GM11168 (cell line): ENCODE results near the gene GRIN3A.
"Not testable (repeated sequence)": the region's sequence is repeated elsewhere in the genome, so short reads cannot be mapped to it uniquely, and the experiment has no call there.

Source experiments
- in situ Hi-C: fragments of 300-500 bp; cut with MboI; formaldehyde crosslinking; loops from one replicate; pipeline ENCODE4 v1.12.0; 2022; ENCODE audit warnings: low sequenced_read_pairs; ENCODE audit not compliant: unreplicated experiment

Gene GRIN3A

DNA sequence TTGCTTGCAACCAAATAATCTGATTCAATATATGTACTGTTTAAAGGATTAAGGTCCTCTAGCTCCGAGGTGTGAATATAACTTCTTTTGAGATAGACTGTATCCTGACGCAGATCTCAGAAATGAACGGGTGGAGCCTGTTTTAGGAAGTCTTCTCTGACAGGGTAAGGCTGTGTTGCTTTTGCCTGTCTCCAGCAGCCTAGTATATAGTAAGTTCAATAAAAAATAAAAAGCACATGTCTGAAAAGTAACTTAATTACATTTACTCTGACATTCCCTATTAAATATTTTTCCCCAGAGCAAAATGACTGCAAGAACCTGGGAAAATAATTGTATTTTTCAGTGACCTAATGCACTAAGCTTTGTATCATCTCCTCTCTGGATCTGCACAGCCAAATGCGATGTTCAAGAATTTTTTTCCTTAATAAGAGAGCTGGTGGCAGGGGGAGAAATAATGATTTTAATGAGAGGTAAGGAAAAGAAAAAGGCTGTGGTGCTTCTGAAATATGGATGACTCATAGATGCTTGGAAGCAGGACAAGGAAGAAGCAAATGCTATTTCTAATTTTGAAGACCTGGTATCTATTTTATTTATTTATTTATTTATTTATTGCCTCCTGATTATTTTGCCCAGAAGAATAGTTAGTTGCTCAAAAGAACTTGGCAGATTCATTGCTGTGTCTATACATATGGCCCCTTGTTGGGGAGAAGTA, 151.0 kb downstream of the GRIN3A start:
- in situ Hi-C loops, result no loop called here

DNA sequence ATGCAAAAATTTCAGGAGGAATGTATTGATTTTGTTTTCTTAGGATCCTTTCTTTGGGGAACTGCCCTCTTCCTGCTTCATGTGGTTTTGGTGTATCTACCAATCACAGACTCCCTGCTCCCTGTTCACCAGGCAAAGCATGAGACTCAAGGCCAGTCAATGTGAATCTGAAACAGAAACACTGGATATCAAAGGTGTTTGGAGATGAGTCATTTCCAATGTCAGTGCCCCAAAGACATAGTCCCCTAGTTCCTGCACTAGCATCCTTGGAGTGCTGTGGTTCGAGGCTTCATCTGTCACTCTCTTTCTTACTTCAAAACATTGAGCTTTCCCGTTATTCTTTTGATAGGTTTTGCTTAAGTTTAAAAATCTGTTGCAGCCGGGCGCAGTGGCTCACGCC, 151.8 kb downstream of the GRIN3A start:
- in situ Hi-C loops, result no loop called here

- in situ Hi-C loops, result no loop called here
Measured at GRCh38 chr9:101585740-101586139, 152.7 kb downstream of the GRIN3A start.

DNA sequence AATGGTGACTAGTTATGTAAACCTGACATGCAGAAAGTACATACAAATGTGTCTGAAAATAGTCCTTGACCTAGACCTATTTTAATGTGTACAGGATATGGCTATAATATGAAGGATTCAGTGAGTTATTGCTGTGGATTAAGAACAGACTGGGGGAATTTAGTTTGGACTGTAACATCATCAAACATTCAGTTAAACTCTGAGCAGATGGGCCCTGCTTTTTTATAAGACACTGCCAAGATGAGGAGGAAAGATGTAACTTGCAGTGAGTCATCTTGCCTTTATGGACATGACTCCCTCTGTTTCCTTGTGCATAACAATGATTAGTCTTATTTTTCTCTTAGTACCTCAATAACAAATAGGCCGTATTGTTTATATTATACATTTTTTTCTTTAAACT, 155.9 kb downstream of the GRIN3A start:
- in situ Hi-C loops, result no loop called here

DNA sequence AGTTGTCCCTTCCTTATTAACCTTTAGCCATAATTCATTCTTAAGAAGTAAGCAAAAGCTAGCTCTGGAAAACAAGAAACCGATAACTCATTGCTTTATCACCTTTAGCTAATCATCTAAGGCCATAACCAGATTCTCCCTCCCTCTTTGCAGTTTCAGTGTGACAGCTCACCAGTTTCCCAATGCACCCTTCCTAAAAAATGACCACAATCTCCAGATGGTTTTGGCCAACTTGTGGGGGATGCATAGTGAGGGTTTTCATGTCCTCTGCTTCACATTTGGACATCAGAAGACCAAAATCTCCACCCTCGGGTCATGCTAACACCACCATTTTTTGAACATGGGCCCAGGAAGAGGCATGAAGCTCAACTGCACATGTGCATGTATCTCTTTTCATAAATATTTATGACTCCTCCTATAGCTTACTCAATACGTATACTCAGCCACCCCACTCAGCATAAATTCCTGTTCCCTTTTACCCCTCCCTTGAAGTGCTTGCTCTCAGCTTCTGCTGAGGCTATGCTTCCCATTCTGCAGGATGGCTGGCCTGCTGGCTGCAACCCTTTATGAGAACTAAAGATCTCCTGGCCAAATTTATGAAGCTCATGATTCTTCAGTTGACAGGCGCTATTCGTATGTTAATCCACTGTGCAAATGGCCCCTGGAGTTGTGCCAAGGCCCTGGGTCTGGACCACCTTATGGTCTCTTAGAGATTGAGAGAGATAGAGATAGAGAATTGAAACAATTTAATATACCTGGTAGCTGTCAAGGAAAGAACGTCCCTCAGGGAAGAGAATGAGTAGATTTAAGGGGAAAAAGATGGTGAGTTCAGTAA, 158.5 kb downstream of the GRIN3A start:
- in situ Hi-C loops, result no loop called here

GRCh38 chr9:101578378-101578777, 160.1 kb downstream of the GRIN3A start:
- in situ Hi-C loops, result no loop called here

DNA sequence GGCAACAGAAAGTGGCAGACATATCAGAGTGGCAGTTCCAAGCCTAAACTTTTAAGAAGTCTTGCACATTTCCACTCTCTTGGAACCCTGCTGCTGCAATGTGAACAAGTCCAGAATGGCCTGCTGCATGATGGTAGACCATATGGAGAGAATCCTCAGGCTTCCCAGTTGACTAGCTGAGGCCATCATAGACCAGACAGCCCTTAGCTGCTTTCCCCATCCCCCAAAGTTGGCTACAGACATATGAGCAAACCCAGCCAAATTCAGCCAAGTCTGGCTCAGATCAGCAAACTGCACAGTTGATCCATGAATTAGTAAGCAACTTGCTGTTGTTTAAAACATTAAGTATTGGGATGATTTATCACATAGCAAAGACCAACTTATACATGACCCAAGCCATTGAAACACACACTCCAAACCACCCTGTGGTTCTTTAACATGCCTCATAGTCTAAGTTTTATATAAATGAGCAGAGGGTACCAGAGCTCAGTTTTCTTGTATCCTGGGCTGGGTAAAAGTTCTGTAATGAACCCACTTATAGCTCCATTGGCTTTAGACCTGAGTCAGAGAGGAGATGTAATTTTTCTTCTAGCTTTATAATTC, 163.6 kb downstream of the GRIN3A start:
- in situ Hi-C loops, result no loop called here

DNA sequence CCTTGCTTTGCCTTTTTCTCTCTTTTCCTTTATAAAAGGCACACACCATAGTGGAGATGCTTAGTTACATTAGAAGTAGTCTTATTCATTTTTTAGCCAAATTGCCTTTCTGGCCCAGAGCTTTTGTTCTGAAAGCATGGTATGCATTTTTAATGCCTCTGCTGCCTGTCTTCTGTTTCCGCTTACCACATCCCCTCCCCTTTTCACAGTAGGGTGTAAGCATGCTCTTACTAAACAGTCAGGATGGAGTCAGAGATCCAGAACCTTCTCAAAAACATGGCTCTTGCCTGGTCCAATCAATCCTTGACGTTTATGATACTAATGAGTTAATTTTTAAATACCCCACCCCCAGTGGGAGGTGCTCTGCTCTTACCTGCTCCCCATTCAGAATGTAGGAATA, 166.1 kb downstream of the GRIN3A start:
- in situ Hi-C loops, result no loop called here

DNA sequence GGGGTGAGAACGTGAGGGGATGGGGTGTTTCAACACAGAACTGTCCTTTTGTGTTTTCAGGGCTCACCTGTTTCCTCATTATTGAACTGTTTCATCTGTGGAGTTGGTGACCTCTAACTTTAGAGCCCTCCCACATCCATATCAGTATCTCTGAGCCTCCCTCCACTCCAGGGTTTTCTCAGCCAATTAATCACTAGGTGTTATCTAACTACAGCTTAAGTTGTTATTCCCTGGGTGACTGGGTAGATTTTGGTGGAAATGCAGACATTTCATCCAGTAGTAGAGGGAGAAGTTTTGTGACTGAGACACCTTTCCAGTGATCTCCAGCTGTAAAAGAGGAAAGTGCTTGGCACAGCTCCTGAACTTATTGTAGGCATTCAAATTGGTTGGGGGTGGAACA, 167.3 kb downstream of the GRIN3A start:
- in situ Hi-C loops, result no loop called here

GRCh38 chr9:101569741-101570501, 168.5 kb downstream of the GRIN3A start:
- in situ Hi-C loops, result no loop called here

DNA sequence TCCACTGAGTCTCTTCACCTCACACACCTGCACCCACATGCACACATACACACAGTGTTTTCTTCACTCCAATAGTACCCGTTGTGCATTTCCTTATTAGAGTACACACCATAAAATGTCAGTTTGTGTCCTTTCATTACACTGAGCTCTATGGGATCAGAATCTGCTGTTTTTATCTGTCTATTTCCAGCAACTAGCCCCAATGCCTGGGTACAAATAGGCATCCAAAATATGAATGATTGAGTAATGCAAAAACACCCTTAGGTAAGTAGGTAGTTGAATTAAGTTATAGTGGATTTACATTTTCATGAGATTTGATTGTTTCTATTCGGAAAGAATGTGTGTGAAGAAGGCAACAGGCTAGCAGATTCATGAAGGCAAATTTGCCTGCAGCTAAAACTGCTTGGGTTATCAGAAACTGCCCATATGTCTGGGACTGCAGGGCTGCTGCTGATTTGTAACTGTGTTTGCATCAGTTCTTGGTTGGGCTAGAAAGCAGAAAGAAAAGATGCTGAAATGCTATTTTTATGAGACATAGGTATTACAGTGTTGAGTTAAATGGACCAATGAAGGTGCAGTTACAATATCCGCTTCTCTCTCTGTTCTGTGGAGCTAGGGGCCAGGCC, 170.6 kb downstream of the GRIN3A start:
- in situ Hi-C loops, result no loop called here

- in situ Hi-C loops, result no loop called here
Measured at GRCh38 chr9:101566904-101567724, 171.3 kb downstream of the GRIN3A start.

GRCh38 chr9:101564252-101564651, 174.2 kb downstream of the GRIN3A start:
- in situ Hi-C loops, result no loop called here

- in situ Hi-C loops, result no loop called here
Measured at GRCh38 chr9:101562966-101563365, 175.5 kb downstream of the GRIN3A start.

DNA sequence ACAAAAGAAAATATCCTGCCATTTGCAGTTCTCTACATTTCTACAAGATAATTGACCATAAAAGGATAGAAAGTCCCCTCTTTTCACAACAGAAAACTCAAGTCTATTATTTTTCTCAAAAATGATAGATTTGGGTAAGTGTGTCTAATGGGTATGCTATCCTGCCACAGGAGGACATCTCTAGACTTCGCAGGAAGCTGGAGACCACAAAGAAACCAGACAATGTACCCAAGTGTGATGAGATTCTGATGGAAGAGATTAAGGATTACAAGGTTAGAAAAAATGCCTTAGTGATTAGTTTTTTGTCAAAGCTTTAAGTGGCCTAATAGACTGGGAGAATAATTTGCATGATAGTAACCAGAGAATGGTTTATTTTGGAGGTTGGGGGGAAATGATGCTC, 176.7 kb downstream of the GRIN3A start:
- in situ Hi-C loops, result no loop called here

DNA sequence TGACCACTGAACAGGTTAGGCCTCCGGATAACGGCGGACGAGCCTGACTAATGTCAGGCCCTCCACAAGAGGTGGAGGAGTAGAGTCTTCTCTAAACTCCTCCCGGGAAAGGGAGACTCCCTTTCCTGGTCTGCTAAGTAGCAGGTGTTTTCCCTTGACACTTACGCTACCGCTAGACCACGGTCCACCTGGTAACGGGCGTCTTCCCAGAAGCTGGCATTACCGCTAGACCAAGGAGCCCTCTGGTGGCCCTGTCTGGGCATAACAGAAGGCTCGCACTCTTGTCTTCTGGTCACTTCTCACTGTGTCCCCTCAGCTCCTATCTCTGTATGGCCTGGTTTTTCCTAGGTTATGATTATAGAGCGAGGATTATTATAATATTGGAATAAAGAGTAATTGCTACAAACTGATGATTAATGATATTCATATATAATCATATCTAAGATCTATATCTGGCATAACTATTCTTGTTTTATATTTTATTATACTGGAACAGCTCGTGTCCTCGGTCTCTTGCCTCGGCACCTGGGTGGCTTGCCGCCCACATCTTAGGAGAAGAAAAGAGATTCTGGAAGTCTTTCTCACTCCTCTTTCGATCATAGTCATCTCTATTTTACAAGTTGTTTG, 188.9 kb downstream of the GRIN3A start:
- in situ Hi-C loops, result not testable (repeated sequence)

GRCh38 chr9:101543098-101543735, 195.2 kb downstream of the GRIN3A start:
- in situ Hi-C loops, result no loop called here

- in situ Hi-C loops, result no loop called here
Measured at GRCh38 chr9:101540069-101540468, 198.4 kb downstream of the GRIN3A start.
